SJCRH30 (cell line): ENCODE results near the gene RPN1. TPM values are rescaled to one million over a fixed set of nuclear protein-coding genes. Genes with fewer than 3 reads are reported as not detected.
A peak's percentile ranks its signal among the peaks of the same experiment; 100 is the strongest.
"Not testable (repeated sequence)": the region's sequence is repeated elsewhere in the genome, so short reads cannot be mapped to it uniquely, and the experiment has no call there.

Experiments used
- DNase-seq, 2 experiments: peaks; one replicate each; pipeline ENCODE4 v3.0.0-alpha.2; 2015 to 2020
- H3K27ac ChIP-seq: fragments of 250-450 bp; sonication (Bioruptor Pico); 2 replicates; pipeline ENCODE4 v1.5.1; 2020; ENCODE audit warnings: mild to moderate bottlenecking, moderate library complexity
- H3K27me3 ChIP-seq: fragments of 250-450 bp; sonication (Bioruptor Pico); 2 replicates; pipeline ENCODE4 v1.5.1; 2020; ENCODE audit warnings: mild to moderate bottlenecking, moderate library complexity
- H3K36me3 ChIP-seq: fragments of 250-450 bp; sonication (Bioruptor Pico); 2 replicates; pipeline ENCODE4 v1.5.1; 2020; ENCODE audit warnings: mild to moderate bottlenecking, moderate library complexity
- H3K4me1 ChIP-seq: fragments of 250-450 bp; sonication (Bioruptor Pico); 2 replicates; pipeline ENCODE4 v1.5.1; 2020; ENCODE audit warnings: mild to moderate bottlenecking, moderate library complexity
- H3K4me3 ChIP-seq: fragments of 250-450 bp; sonication (Bioruptor Pico); 2 replicates; pipeline ENCODE4 v1.5.1; 2020; ENCODE audit warnings: mild to moderate bottlenecking, moderate library complexity
- H3K9me3 ChIP-seq: fragments of 250-450 bp; sonication (Bioruptor Pico); replicated peaks from 2 replicates; pipeline ENCODE4 v1.5.1; 2020; ENCODE audit warnings: mild to moderate bottlenecking, moderate library complexity
- total RNA-seq: library from RNA; depleted of rRNA; stranded (reverse); fragments of >200 nt; shearing (Covaris generic); gene quantifications from 2 replicates; pipeline ENCODE4 v1.2.3, GENCODE V29; 2014

Gene RPN1
- total RNA-seq, 1 experiment from 2014 or later: 268 TPM

GRCh38 chr3:128606094-128606493 is 44.5 kb downstream of the RPN1 start:
- Histone ChIP-seq H3K4me1 (peaks cover 8% of the 10 kb centered on the region; the same call in 1 of the 2 replicates), H3K27me3 (no peaks in the 10 kb centered on the region), H3K27ac (no peak overlapping the region), H3K9me3 (no peaks in the 10 kb centered on the region), H3K36me3 (no peaks in the 10 kb centered on the region), H3K4me3 (no peak overlapping the region)
- DNase-seq: no peak

- DNase-seq: no peak
- no peak overlapping the region for H3K27ac ChIP-seq
- no peak overlapping the region for H3K4me3 ChIP-seq
- H3K36me3 ChIP-seq: no peaks in the 10 kb centered on the region
- H3K27me3 ChIP-seq: no peaks in the 10 kb centered on the region
- no peaks in the 10 kb centered on the region for H3K9me3 ChIP-seq
- peaks cover 3% of the 10 kb centered on the region; the same call in 1 of the 2 replicates for H3K4me1 ChIP-seq
Observed at GRCh38 chr3:128605091-128606046, 45.2 kb downstream of the RPN1 start.

- Histone ChIP-seq H3K27me3 (no peaks in the 10 kb centered on the region), H3K36me3 (no peaks in the 10 kb centered on the region), H3K4me1 (no peaks in the 10 kb centered on the region), H3K9me3 (no peaks in the 10 kb centered on the region), H3K4me3 (no peak overlapping the region), H3K27ac (no peak overlapping the region)
- DNase-seq: no peak
Observed at GRCh38 chr3:128603811-128604775, 46.5 kb downstream of the RPN1 start.

GRCh38 chr3:128603313-128603712 is 47.3 kb downstream of the RPN1 start:
- no peaks in the 10 kb centered on the region for H3K4me1 ChIP-seq
- H3K36me3 ChIP-seq: no peaks in the 10 kb centered on the region
- no peak for DNase-seq
- H3K27me3 ChIP-seq: no peaks in the 10 kb centered on the region
- H3K9me3 ChIP-seq: no peaks in the 10 kb centered on the region
- H3K27ac ChIP-seq: no peak overlapping the region
- no peak overlapping the region for H3K4me3 ChIP-seq

- no peak for DNase-seq
- H3K36me3 ChIP-seq: no peaks in the 10 kb centered on the region
- H3K27me3 ChIP-seq: no peaks in the 10 kb centered on the region
- H3K27ac ChIP-seq: no peak overlapping the region
- no peak overlapping the region for H3K4me3 ChIP-seq
- no peaks in the 10 kb centered on the region for H3K9me3 ChIP-seq
- H3K4me1 ChIP-seq: no peaks in the 10 kb centered on the region
Observed at GRCh38 chr3:128598884-128599664, 51.5 kb downstream of the RPN1 start.

- no peak for DNase-seq
- Histone ChIP-seq H3K4me1 (no peaks in the 10 kb centered on the region), H3K4me3 (no peak overlapping the region), H3K36me3 (no peaks in the 10 kb centered on the region), H3K27ac (no peak overlapping the region), H3K27me3 (no peaks in the 10 kb centered on the region), H3K9me3 (no peaks in the 10 kb centered on the region)
Observed at GRCh38 chr3:128597900-128598299, 52.7 kb downstream of the RPN1 start.

- H3K4me3 ChIP-seq: no peak overlapping the region
- H3K27ac ChIP-seq: no peak overlapping the region
- no peak for DNase-seq
- no peaks in the 10 kb centered on the region for H3K9me3 ChIP-seq
- H3K36me3 ChIP-seq: no peaks in the 10 kb centered on the region
- H3K4me1 ChIP-seq: no peaks in the 10 kb centered on the region
- no peaks in the 10 kb centered on the region for H3K27me3 ChIP-seq
Observed at GRCh38 chr3:128592864-128593263, 57.8 kb downstream of the RPN1 start.

- Histone ChIP-seq H3K9me3 (no peaks in the 10 kb centered on the region), H3K36me3 (no peaks in the 10 kb centered on the region), H3K4me1 (no peaks in the 10 kb centered on the region), H3K4me3 (no peak overlapping the region), H3K27ac (no peak overlapping the region), H3K27me3 (no peaks in the 10 kb centered on the region)
- DNase-seq: no peak
Observed at GRCh38 chr3:128591738-128592426, 58.7 kb downstream of the RPN1 start.

- no peaks in the 10 kb centered on the region for H3K4me1 ChIP-seq
- H3K36me3 ChIP-seq: no peaks in the 10 kb centered on the region
- no peaks in the 10 kb centered on the region for H3K9me3 ChIP-seq
- H3K27me3 ChIP-seq: no peaks in the 10 kb centered on the region
- no peak overlapping the region for H3K4me3 ChIP-seq
- peak; percentile 45 to 64 for DNase-seq
- no peak overlapping the region for H3K27ac ChIP-seq
Observed at GRCh38 chr3:128590948-128591347, 59.7 kb downstream of the RPN1 start.

- not testable (repeated sequence) for H3K27ac ChIP-seq, H3K36me3 ChIP-seq, DNase-seq, H3K27me3 ChIP-seq, H3K4me1 ChIP-seq, H3K9me3 ChIP-seq, H3K4me3 ChIP-seq
Observed at GRCh38 chr3:128589985-128590384, 60.6 kb downstream of the RPN1 start.

GRCh38 chr3:128588147-128588546 is 62.5 kb downstream of the RPN1 start:
- H3K27me3 ChIP-seq: no peaks in the 10 kb centered on the region
- no peaks in the 10 kb centered on the region for H3K9me3 ChIP-seq
- no peaks in the 10 kb centered on the region for H3K36me3 ChIP-seq
- no peak overlapping the region for H3K27ac ChIP-seq
- no peaks in the 10 kb centered on the region for H3K4me1 ChIP-seq
- H3K4me3 ChIP-seq: no peak overlapping the region
- no peak for DNase-seq

GRCh38 chr3:128587391-128587790 is 63.2 kb downstream of the RPN1 start:
- no peaks in the 10 kb centered on the region for H3K4me1 ChIP-seq

GRCh38 chr3:128586932-128587331 is 63.7 kb downstream of the RPN1 start:
- H3K27ac ChIP-seq, H3K27me3 ChIP-seq, H3K9me3 ChIP-seq, H3K4me3 ChIP-seq, DNase-seq, H3K36me3 ChIP-seq, H3K4me1 ChIP-seq: not testable (repeated sequence)

More at GRCh38 chr3:128587391-128587790, 63.2 kb downstream of the RPN1 start:
- no peak for DNase-seq
- no peaks in the 10 kb centered on the region for H3K27me3 ChIP-seq
- no peaks in the 10 kb centered on the region for H3K36me3 ChIP-seq
- no peaks in the 10 kb centered on the region for H3K9me3 ChIP-seq
- H3K27ac ChIP-seq: no peak overlapping the region
- no peak overlapping the region for H3K4me3 ChIP-seq

- not testable (repeated sequence) for DNase-seq, H3K9me3 ChIP-seq, H3K27me3 ChIP-seq, H3K4me3 ChIP-seq, H3K36me3 ChIP-seq, H3K27ac ChIP-seq, H3K4me1 ChIP-seq
Observed at GRCh38 chr3:128586391-128586790, 64.2 kb downstream of the RPN1 start.
